IMR-90 (cell line): ENCODE measurements around the gene DOCK1. TPM values are rescaled to one million over a fixed set of nuclear protein-coding genes. Genes with fewer than 3 reads are reported as not detected.
A peak's percentile ranks its signal among the peaks of the same experiment; 100 is the strongest.

Experiments
- ATAC-seq: fragments of 200-7000 bp; cut with Tn5 transposase; 2 replicates; pipeline ENCODE4 v1.9.1; 2020; ENCODE audit warnings: low read depth, mild to moderate bottlenecking, moderate library complexity
- BruUV-seq: library from RNA; stranded (reverse); fragments of 400-500 nt; replicated peaks from 2 replicates; lab custom pipeline; 2021; lab: Mats Ljungman, UMichigan
- CTCF ChIA-PET: fragments of 300-600 bp; formaldehyde crosslinking; extraction: SDS; loops from one replicate; lab custom pipeline; 2021; ENCODE audit warnings: antibody characterized with exemption; lab: Yijun Ruan, JAX
- POLR2A ChIA-PET: fragments of 300-600 bp; sonication (Branson Sonifier 250); formaldehyde crosslinking; loops from one replicate; lab custom pipeline; 2022; ENCODE audit warnings: antibody characterized with exemption; ENCODE audit not compliant: unreplicated experiment; lab: Charles Lee
- DNase-seq: peaks from one replicate; pipeline ENCODE4 v3.0.0; 2013
- H2AFZ ChIP-seq: replicated peaks from 2 replicates; pipeline ENCODE3; 2013; ENCODE audit warnings: low read length, mild to moderate bottlenecking; ENCODE audit not compliant: poor library complexity
- H2AK5ac ChIP-seq: 2 replicates; pipeline ENCODE4 v1.6.1; 2013; ENCODE audit warnings: low read depth, low read length, inconsistent platforms
- H2AK9ac ChIP-seq: replicated peaks from 2 replicates; pipeline ENCODE3; 2013; ENCODE audit warnings: mild to moderate bottlenecking, low read depth, low read length, moderate library complexity; ENCODE audit not compliant: poor library complexity
- H2BK120ac ChIP-seq: 2 replicates; pipeline ENCODE4 v1.6.1; 2013; ENCODE audit warnings: low read depth, low read length, inconsistent platforms
- H2BK15ac ChIP-seq: 3 replicates; pipeline ENCODE4 v1.6.1; 2013; ENCODE audit warnings: low read depth, low read length, inconsistent platforms
- H2BK20ac ChIP-seq: 2 replicates; pipeline ENCODE4 v1.6.1; 2013; ENCODE audit warnings: low read depth, mild to moderate bottlenecking, inconsistent platforms, low read length, moderate library complexity
- H2BK5ac ChIP-seq: 2 replicates; pipeline ENCODE4 v1.6.1; 2013; ENCODE audit warnings: mild to moderate bottlenecking, low read depth, low read length, inconsistent platforms; ENCODE audit not compliant: poor library complexity, severe bottlenecking
- H3K14ac ChIP-seq: replicated peaks from 2 replicates; pipeline ENCODE4 v1.6.1; 2013; ENCODE audit warnings: low read depth, low read length, inconsistent platforms
- H3K18ac ChIP-seq: 2 replicates; pipeline ENCODE4 v1.6.1; 2013; ENCODE audit warnings: low read depth, low read length, control low read depth
- H3K23ac ChIP-seq: 2 replicates; pipeline ENCODE4 v1.6.1; 2013; ENCODE audit warnings: low read depth, low read length, inconsistent platforms
- H3K27ac ChIP-seq: 2 replicates; pipeline ENCODE4 v1.5.1; 2013; ENCODE audit warnings: mild to moderate bottlenecking, control low read depth, low read length; ENCODE audit not compliant: insufficient read depth
- H3K27me3 ChIP-seq: 2 replicates; pipeline ENCODE4 v1.6.1; 2013; ENCODE audit warnings: low read length; ENCODE audit not compliant: control insufficient read depth, insufficient read depth
- H3K36me3 ChIP-seq: 2 replicates; pipeline ENCODE4 v1.6.1; 2013; ENCODE audit warnings: low read length, mixed read lengths; ENCODE audit not compliant: control insufficient read depth, insufficient read depth
- H3K4ac ChIP-seq: 2 replicates; pipeline ENCODE4 v1.6.1; 2013; ENCODE audit warnings: low read depth, low read length, inconsistent platforms
- H3K4me1 ChIP-seq: 2 replicates; pipeline ENCODE4 v1.6.1; 2013; ENCODE audit warnings: low read length, mixed read lengths; ENCODE audit not compliant: control insufficient read depth, insufficient read depth
- H3K4me2 ChIP-seq: 2 replicates; pipeline ENCODE4 v1.6.1; 2013; ENCODE audit warnings: low read depth, mild to moderate bottlenecking, control low read depth, low read length, moderate library complexity
- H3K4me3 ChIP-seq: 2 replicates; pipeline ENCODE4 v1.5.1; 2013; ENCODE audit warnings: low read depth, mild to moderate bottlenecking, control low read depth, low read length, moderate library complexity; ENCODE audit not compliant: insufficient read depth
- H3K56ac ChIP-seq: 2 replicates; pipeline ENCODE4 v1.6.1; 2013; ENCODE audit warnings: low read length, inconsistent platforms; ENCODE audit not compliant: insufficient read depth; ENCODE audit errors: extremely low read depth
- H3K79me1 ChIP-seq, 2 experiments: 2 replicates each; pipeline ENCODE4 v1.6.1; 2013; ENCODE audit warnings: low read length in 2 of 2, inconsistent platforms in 1 of 2, low read depth in 1 of 2
- H3K9ac ChIP-seq: 2 replicates; pipeline ENCODE4 v1.6.1; 2013; ENCODE audit warnings: low read depth, low read length, control low read depth
- H3K9me1 ChIP-seq: 2 replicates; pipeline ENCODE4 v1.6.1; 2013; ENCODE audit warnings: low read length, inconsistent platforms; ENCODE audit not compliant: insufficient read depth
- H3K9me3 ChIP-seq: 2 replicates; pipeline ENCODE4 v1.6.1; 2013; ENCODE audit warnings: low read length; ENCODE audit not compliant: control insufficient read depth, insufficient read depth
- H4K20me1 ChIP-seq: 2 replicates; pipeline ENCODE4 v1.6.1; 2013; ENCODE audit warnings: low read length, inconsistent platforms; ENCODE audit not compliant: insufficient read depth
- H4K5ac ChIP-seq: 2 replicates; pipeline ENCODE4 v1.6.1; 2013; ENCODE audit warnings: mild to moderate bottlenecking, low read depth, low read length, control low read depth
- H4K8ac ChIP-seq, 2 experiments: 2 replicates each; pipeline ENCODE4 v1.6.1; 2013; ENCODE audit warnings: low read depth in 2 of 2, low read length in 2 of 2, control low read depth in 1 of 2, inconsistent platforms in 1 of 2
- H4K91ac ChIP-seq: 2 replicates; pipeline ENCODE4 v1.6.1; 2013; ENCODE audit warnings: low read depth, low read length, inconsistent platforms; ENCODE audit not compliant: insufficient read depth
- BHLHE40 ChIP-seq: fragments of 150-350 bp; IDR thresholded peaks from 2 replicates; pipeline ENCODE4 v1.6.1; 2016; ENCODE audit warnings: mild to moderate bottlenecking, low read depth, low read length
- FOS ChIP-seq: fragments of 150-350 bp; IDR thresholded peaks from 2 replicates; pipeline ENCODE4 v1.6.1; 2016; ENCODE audit warnings: low read depth, low read length
- MAFK ChIP-seq: IDR thresholded peaks from 2 replicates; pipeline ENCODE4 v1.6.1; 2012; ENCODE audit warnings: low read depth, low read length, improper control_type of control experiment
- MAZ ChIP-seq: IDR thresholded peaks from 2 replicates; pipeline ENCODE4 v1.6.1; 2012; ENCODE audit warnings: low read depth, mild to moderate bottlenecking, low read length, improper control_type of control experiment, moderate library complexity, borderline replicate concordance
- POLR2A ChIP-seq: IDR thresholded peaks from 2 replicates; pipeline ENCODE4 v1.6.1; 2012; ENCODE audit warnings: mild to moderate bottlenecking, low read depth, low read length
- RFX5 ChIP-seq: IDR thresholded peaks from 2 replicates; pipeline ENCODE4 v1.8.0; 2012; ENCODE audit warnings: low read depth, mild to moderate bottlenecking, low read length, moderate library complexity
- WGBS, 2 experiments: methylation state at CpG; one replicate each; pipeline versions ENCODE4 v1.1.5 to v1.1.7; 2013; ENCODE audit warnings: missing lambda C conversion rate in 2 of 2; ENCODE audit not compliant: insufficient read length in 1 of 2; ENCODE audit errors: extremely low coverage in 2 of 2; 5-methylcytosine and 5-hydroxymethylcytosine counted together
- dilution Hi-C: fragments of 300-500 bp; cut with HindIII; formaldehyde crosslinking; loops from one replicate; pipeline ENCODE4 v1.14.3; 2018; ENCODE audit warnings: low sequenced_read_pairs; ENCODE audit not compliant: unreplicated experiment
- in situ Hi-C: fragments of 300-500 bp; cut with MboI; formaldehyde crosslinking; loops from 3 replicates; pipeline ENCODE4 v1.14.3; 2019; ENCODE audit warnings: low sequenced_read_pairs, inconsistent platforms, mixed read lengths
- intact Hi-C: fragments of 100-400 bp; cut with micrococcal nuclease; formaldehyde crosslinking; loops from 2 replicates; pipeline ENCODE4 v1.10.0; 2022
- polyA plus RNA-seq, 3 experiments: library from polyadenylated mRNA; depleted of rRNA; stranded (reverse); fragments of >200 nt; gene quantifications; 2 replicates each; pipeline ENCODE4 v1.2.3, GENCODE V29; 2012; ENCODE audit warnings: low replicate concordance in 1 of 3
- total RNA-seq: library from RNA; depleted of rRNA; stranded (reverse); fragments of >200 nt; gene quantifications from 2 replicates; pipeline ENCODE4 v1.2.3, GENCODE V29; 2012

The DOCK1 gene
- total and polyA plus RNA-seq, 2 of the 4 experiments (the other 2 are of a cell fraction) = 28.2 to 71.0 TPM

GRCh38 chr10:127354992-127355391 is 449.8 kb downstream of the DOCK1 start:
- intact Hi-C loops (no loop called here), dilution Hi-C loops (no loop called here), in situ Hi-C loops (no loop called here)
- TF ChIP-seq POLR2A (no peak), FOS (no peak), RFX5 (no peak), MAZ (no peak), MAFK (no peak), BHLHE40 (no peak)
- Histone ChIP-seq H2BK20ac (no peak overlapping the region), H3K56ac (no peak overlapping the region), H3K27ac (no peak overlapping the region), H3K4me3 (no peak overlapping the region), H3K79me1 (no peaks in the 10 kb centered on the region; a peak in 1 of 4 replicates), H3K18ac (no peak overlapping the region), H3K9me3 (no peaks in the 10 kb centered on the region), H3K36me3 (peaks cover 17% of the 10 kb centered on the region), H3K4me1 (no peaks in the 10 kb centered on the region), H4K8ac (no peak overlapping the region), H3K4ac (no peak overlapping the region), H4K20me1 (no peaks in the 10 kb centered on the region), H3K9me1 (peaks cover 11% of the 10 kb centered on the region; the same call in 1 of the 2 replicates), H4K91ac (no peak overlapping the region), H3K4me2 (no peak overlapping the region), H2AK5ac (no peak overlapping the region), H4K5ac (no peak overlapping the region), H3K23ac (no peak overlapping the region), H2BK15ac (no peak overlapping the region), H2AK9ac (no peak overlapping the region), H2AFZ (peak overlapping the region; percentile 9), H3K27me3 (no peaks in the 10 kb centered on the region), H2BK5ac (no peak overlapping the region), H3K9ac (no peak overlapping the region), H2BK120ac (no peak overlapping the region), H3K14ac (no peak overlapping the region)
- DNase-seq (no peak), ATAC-seq (no peak)
- no TSS peak for BruUV-seq
- CTCF ChIA-PET = interaction anchor here (1.1 to 1.5 kb wide), 2 partner anchors 12 to 20 kb away, joined by 3 read pairs; no protein-coding TSS in a partner anchor
- WGBS, 2 experiments = no CpG with 5 or more reads among the region's 1 CpG
- POLR2A ChIA-PET = no interaction called here
